GM12878 (cell line): Measurements from ENCODE around the gene TRMT1. TPM values are rescaled to one million over a fixed set of nuclear protein-coding genes. Genes with fewer than 3 reads are reported as not detected.

Experiments
- ATAC-seq: fragments of 200-7000 bp; cut with Tn5 transposase; 3 replicates; pipeline ENCODE4 v1.9.1; 2020; ENCODE audit warnings: mild to moderate bottlenecking, moderate library complexity
- BruUV-seq: library from RNA; stranded (reverse); fragments of 400-500 nt; replicated peaks from 2 replicates; lab custom pipeline; 2021; lab: Mats Ljungman, UMichigan
- CTCF ChIA-PET: fragments of 300-600 bp; sonication (Branson Sonifier 250); formaldehyde crosslinking; extraction: SDS; loops from one replicate; lab custom pipeline; 2021; ENCODE audit warnings: inconsistent platforms; lab: Yijun Ruan, JAX
- POLR2A ChIA-PET: fragments of 350-600 bp; formaldehyde crosslinking; extraction: SDS; loops from one replicate; lab custom pipeline; 2021; ENCODE audit warnings: inconsistent platforms; lab: Charles Lee
- RAD21 ChIA-PET: fragments of 300-600 bp; sonication (Branson Sonifier 250); formaldehyde crosslinking; loops from one replicate; lab custom pipeline; 2023; ENCODE audit warnings: antibody characterized with exemption; ENCODE audit not compliant: unreplicated experiment; lab: Charles Lee
- SMC1A ChIA-PET: fragments of 300-600 bp; sonication (Branson Sonifier 250); formaldehyde crosslinking; loops from one replicate; lab custom pipeline; 2023; ENCODE audit not compliant: unreplicated experiment, uncharacterized antibody; lab: Charles Lee
- DNase-seq: peaks from one replicate; pipeline ENCODE4 v3.0.0-alpha.2; 2011; ENCODE audit warnings: low read depth, low spot score
- FAIRE-seq: peaks from 3 replicates; lab custom pipeline; 2011; peaks lifted over from hg19 to GRCh38; lab: Jason Lieb, UNC
- H2AFZ ChIP-seq: 2 replicates; pipeline ENCODE4 v1.6.0; 2011; ENCODE audit warnings: low read depth, low read length, control low read depth; ENCODE audit not compliant: control insufficient read depth
- H3K27ac ChIP-seq: 2 replicates; pipeline ENCODE4 v1.5.1; 2011; ENCODE audit warnings: control low read depth; ENCODE audit not compliant: control insufficient read depth, insufficient read depth
- H3K27me3 ChIP-seq, 2 experiments: replicated peaks in 1 of 2; 2 replicates each; pipeline versions ENCODE4 v1.6.0 to v1.6.1; 2011; ENCODE audit warnings: low read length in 1 of 2; ENCODE audit not compliant: control insufficient read depth in 2 of 2, insufficient read depth in 2 of 2
- H3K36me3 ChIP-seq, 2 experiments: 2 replicates each; pipeline ENCODE4 v1.5.1; 2011; ENCODE audit warnings: low read length in 1 of 2; ENCODE audit not compliant: control insufficient read depth in 2 of 2, insufficient read depth in 2 of 2
- H3K4me1 ChIP-seq: 2 replicates; pipeline ENCODE4 v1.6.1; 2011; ENCODE audit warnings: mild to moderate bottlenecking, low read length, moderate library complexity, mixed read lengths; ENCODE audit not compliant: control insufficient read depth, insufficient read depth
- H3K4me2 ChIP-seq: 2 replicates; pipeline ENCODE4 v1.6.0; 2011; ENCODE audit warnings: control low read depth; ENCODE audit not compliant: control insufficient read depth, insufficient read depth
- H3K4me3 ChIP-seq: fragments of 200-600 bp; sonication (generic); 2 replicates; pipeline ENCODE4 v1.5.1; 2016
- H3K79me2 ChIP-seq: 2 replicates; pipeline ENCODE4 v1.6.0; 2011; ENCODE audit warnings: low read length; ENCODE audit not compliant: control insufficient read depth, insufficient read depth
- H3K9ac ChIP-seq: 2 replicates; pipeline ENCODE4 v1.8.0; 2011; ENCODE audit warnings: low read length, control low read depth, mixed read lengths; ENCODE audit not compliant: control insufficient read depth, insufficient read depth
- H3K9me3 ChIP-seq: replicated peaks from 3 replicates; pipeline ENCODE4 v1.5.1; 2011; ENCODE audit warnings: mild to moderate bottlenecking, low read length; ENCODE audit not compliant: control insufficient read depth, insufficient read depth
- H4K20me1 ChIP-seq: 2 replicates; pipeline ENCODE4 v1.6.0; 2011; ENCODE audit not compliant: control insufficient read depth, insufficient read depth
- BMI1 ChIP-seq: fragments of 450-650 bp; IDR thresholded peaks from 2 replicates; pipeline ENCODE4 v1.6.1; 2016; ENCODE audit warnings: mild to moderate bottlenecking, moderate library complexity, borderline replicate concordance
- CEBPB ChIP-seq, 2 experiments: fragments of 150-350 bp in 1 of 2; IDR thresholded peaks; 2 replicates each; pipeline ENCODE4 v1.6.1; 2012 to 2014; ENCODE audit warnings: low read depth in 2 of 2, low read length in 2 of 2, borderline replicate concordance in 1 of 2, inconsistent platforms in 1 of 2
- FOS ChIP-seq: IDR thresholded peaks from 3 replicates; pipeline ENCODE4 v1.6.1; 2011; ENCODE audit warnings: borderline replicate concordance; ENCODE audit not compliant: insufficient read length; ENCODE audit errors: extremely low read depth
- IKZF1 ChIP-seq: fragments of 450-650 bp; conservative IDR thresholded peaks from 2 replicates; pipeline ENCODE4 v1.6.1; 2017; ENCODE audit warnings: antibody characterized with exemption, mild to moderate bottlenecking
- MLLT1 ChIP-seq: fragments of 450-650 bp; IDR thresholded peaks from 2 replicates; pipeline ENCODE4 v1.6.1; 2016; ENCODE audit warnings: mild to moderate bottlenecking
- NFYB ChIP-seq: IDR thresholded peaks from 2 replicates; pipeline ENCODE4 v1.6.1; 2011; ENCODE audit warnings: low read depth, mild to moderate bottlenecking, low read length, improper control_type of control experiment, moderate library complexity; ENCODE audit not compliant: insufficient read depth
- NR2C2 ChIP-seq: IDR thresholded peaks from 2 replicates; pipeline ENCODE4 v1.6.1; 2011; ENCODE audit warnings: borderline replicate concordance, low read depth; ENCODE audit not compliant: control insufficient read depth, insufficient read length
- NR2F1 ChIP-seq: fragments of 450-650 bp; conservative IDR thresholded peaks from 2 replicates; pipeline ENCODE4 v1.6.1; 2017; ENCODE audit warnings: mild to moderate bottlenecking
- PKNOX1 ChIP-seq: fragments of 450-650 bp; IDR thresholded peaks from 2 replicates; pipeline ENCODE4 v1.6.1; 2016; ENCODE audit warnings: mild to moderate bottlenecking
- PML ChIP-seq: IDR thresholded peaks from 2 replicates; pipeline ENCODE4 v1.6.1; 2012; ENCODE audit warnings: low read length, inconsistent platforms
- RB1 ChIP-seq: fragments of 450-650 bp; formaldehyde crosslinking; IDR thresholded peaks from 2 replicates; pipeline ENCODE4 v1.6.1; 2017; ENCODE audit warnings: mild to moderate bottlenecking, borderline replicate concordance
- RUNX3 ChIP-seq: IDR thresholded peaks from 2 replicates; pipeline ENCODE4 v1.6.1; 2012; ENCODE audit warnings: low read length, inconsistent platforms
- SMARCA5 ChIP-seq: fragments of 450-650 bp; IDR thresholded peaks from 2 replicates; pipeline ENCODE4 v1.6.1; 2017; ENCODE audit warnings: mild to moderate bottlenecking
- SPI1 ChIP-seq: IDR thresholded peaks from 2 replicates; pipeline ENCODE4 v1.6.1; 2011; ENCODE audit warnings: low read depth, mild to moderate bottlenecking, low read length, moderate library complexity, borderline replicate concordance; ENCODE audit not compliant: insufficient read depth
- TARDBP ChIP-seq: IDR thresholded peaks from 2 replicates; pipeline ENCODE4 v1.6.1; 2016; ENCODE audit warnings: borderline replicate concordance
- USF2 ChIP-seq: IDR thresholded peaks from 2 replicates; pipeline ENCODE4 v1.6.1; 2011; ENCODE audit warnings: low read depth, low read length, improper control_type of control experiment, borderline replicate concordance
- YBX1 ChIP-seq: fragments of 450-650 bp; IDR thresholded peaks from 2 replicates; pipeline ENCODE4 v1.6.1; 2016; ENCODE audit warnings: antibody characterized with exemption
- ZBED1 ChIP-seq: IDR thresholded peaks from 2 replicates; pipeline ENCODE4 v1.6.1; 2016; ENCODE audit warnings: borderline replicate concordance
- WGBS: methylation state at CpG from one replicate; pipeline ENCODE4 v1.1.6; 2016; ENCODE audit warnings: low lambda C conversion rate; ENCODE audit not compliant: insufficient replicate concordance, insufficient coverage; ENCODE audit errors: missing lambda C conversion rate; 5-methylcytosine and 5-hydroxymethylcytosine counted together
- in situ Hi-C: fragments of 300-500 bp; cut with MboI; formaldehyde crosslinking; loops from 9 replicates; pipeline ENCODE4 v1.14.3; 2018; ENCODE audit warnings: mixed read lengths
- intact Hi-C: fragments of 100-400 bp; cut with micrococcal nuclease; formaldehyde crosslinking; loops from one replicate; pipeline ENCODE4 v1.14.2; 2022; ENCODE audit not compliant: unreplicated experiment
- polyA plus RNA-seq, 11 experiments: library from polyadenylated mRNA; depleted of rRNA in 4 of 11; unstranded in 6 of 11; stranded (reverse) in 5 of 11; fragments of >200 nt; fragmentation: Nextera tagmentation in 4 of 11; fragmentation: Illumina TruSeq in 1 of 11; extraction: Ambion mirVana in 4 of 11; extraction: Trizol in 1 of 11; gene quantifications; 1 replicate in 1 of 11; 2 replicates in 10 of 11; pipeline versions ENCODE4 v1.2.1 to v1.2.3, GENCODE V29; 2011 to 2016; ENCODE audit warnings: inconsistent platforms in 2 of 11, missing spikeins in 2 of 11, low read depth in 1 of 11
- total RNA-seq, 4 experiments: library from RNA; depleted of rRNA in 3 of 4; stranded (reverse); fragments of >200 nt in 3 of 4; fragmentation: Illumina TruSeq in 1 of 4; extraction: Trizol in 1 of 4; gene quantifications; 2 replicates each; pipeline versions ENCODE4 v1.2.1 to v1.2.3, GENCODE V29; 2013 to 2021
- TF ChIP-seq, protein P1 (sequence below): IDR thresholded peaks from 2 replicates; pipeline ENCODE4 v1.6.1; 2011; ENCODE audit warnings: low read depth, mild to moderate bottlenecking, low read length, moderate library complexity, borderline replicate concordance; ENCODE audit errors: extremely low read depth
- TF ChIP-seq, protein P2 (sequence below): IDR thresholded peaks from 2 replicates; pipeline ENCODE4 v1.6.1; 2011; ENCODE audit warnings: mild to moderate bottlenecking, low read depth, low read length, moderate library complexity; ENCODE audit not compliant: insufficient replicate concordance

Gene TRMT1
- total and polyA plus RNA-seq, 10 of the 15 experiments (the other 5 are each of a cell fraction or from before 2014, with no cell fraction given): 3.4 to 68.8 (median 34.8) TPM

DNA sequence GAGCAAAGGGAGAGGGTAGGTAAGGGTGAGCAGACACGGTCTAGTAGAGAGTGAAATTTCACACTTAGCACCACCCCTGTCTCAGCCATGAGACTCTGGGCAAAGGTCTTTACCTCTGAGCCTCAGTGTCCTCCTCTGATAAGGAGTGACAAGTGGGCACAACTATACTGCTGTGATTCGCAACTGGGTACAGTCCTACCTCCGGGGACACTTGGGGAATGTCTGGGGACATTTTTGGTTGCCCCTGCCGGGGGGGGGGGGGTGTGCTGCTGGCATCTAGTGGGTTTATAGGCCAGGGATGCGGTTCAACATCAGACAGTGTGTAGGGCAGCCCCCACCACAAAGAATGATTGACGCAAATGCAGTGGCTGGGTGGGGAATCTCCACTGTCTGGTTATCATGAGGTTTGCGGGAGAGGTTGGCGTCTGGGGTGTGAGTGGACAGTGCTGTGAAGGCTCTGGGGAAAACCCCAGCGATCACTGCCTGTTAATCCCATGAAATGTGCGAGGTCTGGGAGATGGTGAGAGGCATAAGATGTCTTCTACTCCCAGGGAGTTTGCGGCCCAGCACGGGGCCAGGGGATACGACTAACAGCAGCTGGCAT lies 5.8 kb upstream of the TRMT1 start:
- intact Hi-C loops: no loop called here
- Histone ChIP-seq H3K4me1 (peaks cover 23% of the 10 kb centered on the region), H3K9me3 (no peaks in the 10 kb centered on the region), H3K27me3 (no peaks in the 10 kb centered on the region), H4K20me1 (peaks cover 10% of the 10 kb centered on the region), H2AFZ (no peak overlapping the region), H3K4me3 (peak overlapping the region; percentile 46; the same call in 1 of the 2 replicates), H3K4me2 (peak overlapping the region; percentile 65), H3K36me3 (peaks cover 5 to 7% of the 10 kb centered on the region in 2 experiments), H3K79me2 (peaks cover 56% of the 10 kb centered on the region), H3K27ac (no peak overlapping the region), H3K9ac (no peak overlapping the region)
- ChIA-PET RAD21 (no interaction called here), POLR2A (no interaction called here), CTCF (no interaction called here), SMC1A (no interaction called here)
- BruUV-seq: no TSS peak
- in situ Hi-C loops: no loop called here
- 38% methylated on average over 13 of the region's 13 CpGs for WGBS
- DNase-seq (no peak), ATAC-seq (peak; percentile 32), FAIRE-seq (no peak)
- no peak for TF ChIP-seq FOS
- TF ChIP-seq NR2C2: no peak
- TF ChIP-seq PML: no peak
- TF ChIP-seq RUNX3: peak; percentile 59
- peak; percentile 61; the same call in 1 of the 2 replicates for TF ChIP-seq NR2F1
- TF ChIP-seq, protein P1, sequence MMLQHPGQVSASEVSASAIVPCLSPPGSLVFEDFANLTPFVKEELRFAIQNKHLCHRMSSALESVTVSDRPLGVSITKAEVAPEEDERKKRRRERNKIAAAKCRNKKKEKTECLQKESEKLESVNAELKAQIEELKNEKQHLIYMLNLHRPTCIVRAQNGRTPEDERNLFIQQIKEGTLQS: no peak
- TF ChIP-seq CEBPB (IDR thresholded peaks at IDR 0.05; ENCODE audit: borderline replicate concordance in 1 of 2, low read depth in 2 of 2, low read length in 2 of 2): no peak
- no peak for TF ChIP-seq BMI1
- TF ChIP-seq PKNOX1: peak; percentile 82
- TF ChIP-seq RB1: no peak
- TF ChIP-seq MLLT1: 0 out of 2 replicates have a peak, but pooled peaks have one; percentile 21
- TF ChIP-seq YBX1: no peak
- TF ChIP-seq TARDBP: no peak
- TF ChIP-seq, protein P2, sequence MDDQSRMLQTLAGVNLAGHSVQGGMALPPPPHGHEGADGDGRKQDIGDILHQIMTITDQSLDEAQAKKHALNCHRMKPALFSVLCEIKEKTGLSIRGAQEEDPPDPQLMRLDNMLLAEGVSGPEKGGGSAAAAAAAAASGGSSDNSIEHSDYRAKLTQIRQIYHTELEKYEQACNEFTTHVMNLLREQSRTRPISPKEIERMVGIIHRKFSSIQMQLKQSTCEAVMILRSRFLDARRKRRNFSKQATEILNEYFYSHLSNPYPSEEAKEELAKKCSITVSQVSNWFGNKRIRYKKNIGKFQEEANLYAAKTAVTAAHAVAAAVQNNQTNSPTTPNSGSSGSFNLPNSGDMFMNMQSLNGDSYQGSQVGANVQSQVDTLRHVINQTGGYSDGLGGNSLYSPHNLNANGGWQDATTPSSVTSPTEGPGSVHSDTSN: peak; percentile 64
- TF ChIP-seq NFYB: no peak
- no peak for TF ChIP-seq USF2
- no peak for TF ChIP-seq SMARCA5
- 0 out of 2 replicates have a peak, but pooled peaks have one; percentile 26 for TF ChIP-seq ZBED1
- TF ChIP-seq IKZF1: peak; percentile 21; the same call in 1 of the 2 replicates
- no peak for TF ChIP-seq SPI1
